ENCODE measurements around the gene RFWD3. TPM values are rescaled to one million over a fixed set of nuclear protein-coding genes. Genes with fewer than 3 reads are reported as not detected.
"Not testable (repeated sequence)": the region's sequence is repeated elsewhere in the genome, so short reads cannot be mapped to it uniquely, and the experiment has no call there.

RFWD3 gene
- polyA plus RNA-seq, 6 donors from 2014 or later, result 12.7 to 40.9 (median 23.7) TPM

- Mint-ChIP-seq H3K27me3 (no peaks in the 10 kb centered on the region), H3K27ac (peak overlapping the region in 3 of 6 donors; percentile 24 to 49 (median 44)), H3K4me3 (no peak overlapping the region), H3K36me3 (peaks cover 8 to 11% of the 10 kb centered on the region in 2 donors), H3K4me1 (peaks cover 22 to 59% (median 37%) of the 10 kb centered on the region in 3 donors), H3K9me3 (no peaks in the 10 kb centered on the region)
- ATAC-seq (ENCODE audit: low read depth in 2 of 2), result no peak
- DNase-seq, result no peak
These were observed 12.1 kb downstream of the RFWD3 start for GRCh38 chr16:74654536-74655050.

GRCh38 chr16:74652883-74653282, 13.8 kb downstream of the RFWD3 start:
- Mint-ChIP-seq H3K4me1 (peaks cover 14 to 42% (median 23%) of the 10 kb centered on the region in 3 donors), H3K27ac (peak overlapping the region in 3 of 6 donors; percentile 20 to 86 (median 34))
- H3K36me3 Mint-ChIP-seq; H3K4me3 Mint-ChIP-seq; H3K27me3 Mint-ChIP-seq; ATAC-seq (ENCODE audit: low read depth in 2 of 2); H3K9me3 Mint-ChIP-seq; DNase-seq: not testable (repeated sequence)

DNA sequence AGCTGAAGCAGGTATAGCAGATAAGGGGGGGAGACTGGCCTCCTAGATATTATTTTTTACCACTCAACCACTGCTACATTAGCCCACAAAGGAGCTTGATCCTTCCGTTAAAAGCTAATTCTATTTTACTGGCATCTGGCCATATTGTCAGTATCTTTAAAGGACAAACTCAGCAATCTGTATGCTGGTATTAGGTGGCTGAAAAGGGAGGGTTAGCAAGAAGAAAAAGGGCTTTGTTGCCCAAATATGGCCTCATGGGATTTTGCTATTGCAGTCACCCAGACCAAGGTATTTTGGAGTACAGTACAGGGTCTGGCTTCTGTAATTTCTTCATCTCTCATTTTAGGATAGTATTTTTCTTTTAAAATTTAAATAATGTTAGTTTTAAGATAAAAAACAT, 14.4 kb downstream of the RFWD3 start:
- Mint-ChIP-seq H3K9me3 (no peaks in the 10 kb centered on the region), H3K36me3 (peaks cover 5 to 8% of the 10 kb centered on the region in 2 donors), H3K4me1 (peaks cover 13 to 37% (median 23%) of the 10 kb centered on the region in 3 donors), H3K4me3 (no peak overlapping the region), H3K27me3 (no peaks in the 10 kb centered on the region), H3K27ac (peak overlapping the region in 2 of 6 donors; percentile 67 to 79)
- DNase-seq, result no peak
- no peak for ATAC-seq (ENCODE audit: low read depth in 2 of 2)

DNA sequence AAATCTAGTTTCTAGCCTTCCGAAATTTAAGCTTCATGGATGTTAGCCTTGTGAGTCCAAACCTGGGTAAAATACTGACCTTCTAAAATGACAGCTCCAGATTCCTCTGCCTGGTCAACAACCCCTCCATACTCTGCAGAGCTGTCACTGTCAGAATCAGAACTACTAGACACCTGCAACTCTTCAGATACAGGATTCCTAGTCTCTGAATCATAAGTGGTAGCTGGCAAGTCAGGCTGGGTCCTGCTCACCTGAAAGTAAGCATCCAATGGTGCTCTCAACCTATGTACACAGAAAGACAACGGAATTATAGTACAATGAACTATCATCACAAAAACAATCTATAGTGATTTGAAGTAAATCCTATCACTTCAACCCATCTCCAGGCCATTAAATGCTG, 14.8 kb downstream of the RFWD3 start:
- H3K36me3 Mint-ChIP-seq, result peaks cover 5 to 8% of the 10 kb centered on the region in 2 donors
- H3K27ac Mint-ChIP-seq, result peak overlapping the region in 2 of 6 donors; percentile 67 to 79
- no peaks in the 10 kb centered on the region for H3K9me3 Mint-ChIP-seq
- H3K4me1 Mint-ChIP-seq, result peaks cover 11 to 33% (median 20%) of the 10 kb centered on the region in 3 donors
- no peak overlapping the region for H3K4me3 Mint-ChIP-seq
- ATAC-seq (ENCODE audit: low read depth in 2 of 2), result no peak
- H3K27me3 Mint-ChIP-seq, result no peaks in the 10 kb centered on the region
- DNase-seq, result no peak

- no peak for DNase-seq
- no peaks in the 10 kb centered on the region for H3K9me3 Mint-ChIP-seq
- H3K27ac Mint-ChIP-seq, result peak overlapping the region in 1 of 6 donors; percentile 45
- H3K4me1 Mint-ChIP-seq, result peaks cover 9 to 27% (median 15%) of the 10 kb centered on the region in 3 donors
- no peak for ATAC-seq (ENCODE audit: low read depth in 2 of 2)
- peak overlapping the region in 2 of 8 donors; percentile 7 to 41 for H3K4me3 Mint-ChIP-seq
- peaks cover 5 to 8% of the 10 kb centered on the region in 2 donors for H3K36me3 Mint-ChIP-seq
- H3K27me3 Mint-ChIP-seq, result no peaks in the 10 kb centered on the region
These were observed 15.6 kb downstream of the RFWD3 start for GRCh38 chr16:74650966-74651567.

DNA sequence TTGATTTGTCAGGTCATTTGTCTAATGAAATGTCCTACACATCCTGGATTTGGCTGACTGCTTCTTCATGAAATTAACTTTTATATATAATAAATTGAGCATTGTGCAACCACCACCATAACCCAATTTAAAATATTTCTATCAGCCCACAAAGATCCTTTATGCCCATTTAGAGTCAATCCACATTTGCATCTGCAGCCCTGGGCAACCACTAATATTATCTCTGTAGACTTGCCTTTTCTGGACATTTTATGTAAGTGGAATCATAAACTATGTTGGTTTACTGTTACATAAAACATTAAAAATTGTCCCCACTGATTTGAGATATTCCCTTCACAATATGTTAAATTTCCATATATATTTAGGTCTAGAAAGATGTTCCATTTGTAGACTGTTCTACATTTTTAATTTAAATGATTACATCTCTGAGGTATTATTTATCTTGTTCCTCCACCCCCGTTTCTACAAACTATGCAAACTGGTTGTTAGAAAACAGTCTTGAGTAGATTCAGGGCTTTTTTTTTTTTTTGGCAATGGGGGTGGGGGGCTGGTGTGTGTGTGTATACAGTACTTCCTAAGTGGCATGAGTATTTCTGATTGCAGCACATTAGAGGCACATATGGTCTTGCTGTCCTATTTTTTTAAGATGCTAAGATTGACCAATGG, 16.7 kb downstream of the RFWD3 start:
- Mint-ChIP-seq H3K36me3 (peaks cover 5 to 8% of the 10 kb centered on the region in 2 donors), H3K27ac (no peak overlapping the region), H3K4me1 (peaks cover 9 to 17% (median 15%) of the 10 kb centered on the region in 3 donors), H3K9me3 (no peaks in the 10 kb centered on the region), H3K27me3 (no peaks in the 10 kb centered on the region), H3K4me3 (no peak overlapping the region)
- DNase-seq (no peak), ATAC-seq (ENCODE audit: low read depth in 2 of 2) (no peak)

DNA sequence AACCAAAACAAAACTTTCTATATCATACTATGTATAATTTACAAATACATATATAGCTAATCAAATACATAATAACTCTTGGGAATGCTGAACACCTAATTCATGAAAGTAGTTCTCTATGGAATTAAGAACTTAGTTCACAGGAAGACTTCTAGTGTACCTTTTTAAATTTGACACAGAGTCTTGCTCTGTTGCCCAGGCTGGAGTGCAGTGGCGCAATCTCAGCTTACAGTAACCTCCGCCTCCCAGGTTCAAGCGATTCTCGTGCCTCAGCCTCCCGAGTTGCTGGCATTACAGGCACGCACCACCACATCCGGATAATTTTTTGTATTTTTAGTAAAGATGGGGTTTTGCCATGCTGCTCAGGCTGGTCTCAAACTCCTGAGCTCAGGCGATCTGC, 24.7 kb downstream of the RFWD3 start:
- Mint-ChIP-seq H3K36me3 (peaks cover 0 to 5% of the 10 kb centered on the region in 2 donors), H3K4me1 (no peaks in the 10 kb centered on the region), H3K27ac (peak overlapping the region in 1 of 6 donors; percentile 18), H3K4me3 (no peak overlapping the region), H3K27me3 (no peaks in the 10 kb centered on the region), H3K9me3 (no peaks in the 10 kb centered on the region)
- DNase-seq (no peak), ATAC-seq (ENCODE audit: low read depth in 2 of 2) (no peak)

- H3K36me3 Mint-ChIP-seq, result no peaks in the 10 kb centered on the region
- H3K27ac Mint-ChIP-seq, result peak overlapping the region in 3 of 6 donors; percentile 25 to 71 (median 69)
These were observed 28.8 kb downstream of the RFWD3 start for GRCh38 chr16:74637742-74638453.

DNA sequence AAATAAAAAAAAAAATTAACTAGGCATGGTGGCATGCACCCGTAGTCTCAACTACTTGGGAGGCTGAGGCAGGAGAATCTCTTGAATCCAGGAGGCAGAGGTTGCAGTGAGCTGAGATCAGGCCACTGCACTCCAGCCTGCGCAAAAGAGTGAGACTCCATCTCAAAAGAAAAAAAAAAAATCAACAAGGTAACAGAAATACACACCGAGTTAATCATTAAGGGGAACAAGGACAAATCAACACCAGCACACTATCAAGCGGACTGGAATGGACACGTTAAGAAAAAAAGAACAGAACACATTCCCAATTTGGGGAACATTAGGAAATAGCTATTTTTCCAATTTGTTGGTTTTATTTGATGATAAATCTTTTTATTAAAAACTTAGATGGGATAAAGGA, 31.4 kb downstream of the RFWD3 start:
- no peak overlapping the region for H3K4me3 Mint-ChIP-seq
- ATAC-seq (ENCODE audit: low read depth in 2 of 2) (no peak), DNase-seq (no peak)
- H3K4me1 Mint-ChIP-seq, result no peaks in the 10 kb centered on the region
- H3K27me3 Mint-ChIP-seq, result no peaks in the 10 kb centered on the region
- H3K27ac Mint-ChIP-seq, result peak overlapping the region in 1 of 6 donors; percentile 79
- no peaks in the 10 kb centered on the region for H3K9me3 Mint-ChIP-seq
- no peaks in the 10 kb centered on the region for H3K36me3 Mint-ChIP-seq

More at GRCh38 chr16:74637742-74638453, 28.8 kb downstream of the RFWD3 start:
- Mint-ChIP-seq H3K4me1 (no peaks in the 10 kb centered on the region), H3K9me3 (no peaks in the 10 kb centered on the region), H3K27me3 (no peaks in the 10 kb centered on the region), H3K4me3 (no peak overlapping the region)
- ATAC-seq (ENCODE audit: low read depth in 2 of 2), result no peak
- DNase-seq, result no peak

DNA sequence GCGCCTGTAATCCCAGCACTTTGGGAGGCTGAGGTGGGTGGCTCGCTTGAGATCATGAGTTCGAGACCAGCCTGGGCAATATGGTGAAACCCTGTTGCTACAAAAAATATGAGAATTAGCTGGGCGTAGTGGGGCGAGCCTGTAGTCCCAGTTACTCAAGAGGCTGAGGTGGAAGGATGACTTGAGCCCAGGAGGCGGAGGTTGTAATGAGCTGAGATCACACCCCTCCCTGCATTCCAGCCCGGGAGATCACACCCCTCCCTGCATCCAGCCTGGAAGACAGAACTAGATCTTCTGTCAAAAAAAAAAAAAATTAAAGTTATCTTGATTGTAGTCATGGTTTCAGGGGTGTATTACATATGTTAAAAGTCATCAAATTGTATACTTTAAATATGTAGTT, 33.0 kb downstream of the RFWD3 start:
- DNase-seq (no peak), ATAC-seq (ENCODE audit: low read depth in 2 of 2) (no peak)
- H3K36me3 Mint-ChIP-seq, result peaks cover 0 to 5% of the 10 kb centered on the region in 2 donors
- no peaks in the 10 kb centered on the region for H3K27me3 Mint-ChIP-seq
- peak overlapping the region in 2 of 6 donors; percentile 20 to 57 for H3K27ac Mint-ChIP-seq
- H3K9me3 Mint-ChIP-seq, result no peaks in the 10 kb centered on the region
- no peak overlapping the region for H3K4me3 Mint-ChIP-seq
- H3K4me1 Mint-ChIP-seq, result no peaks in the 10 kb centered on the region

- Mint-ChIP-seq H3K4me1 (peaks cover 0 to 3% (median 0%) of the 10 kb centered on the region in 3 donors), H3K4me3 (no peak overlapping the region), H3K9me3 (no peaks in the 10 kb centered on the region), H3K27me3 (no peaks in the 10 kb centered on the region), H3K36me3 (peaks cover 14 to 20% of the 10 kb centered on the region in 2 donors), H3K27ac (peak overlapping the region in 3 of 6 donors; percentile 11 to 78 (median 22))
- DNase-seq (no peak), ATAC-seq (ENCODE audit: low read depth in 2 of 2) (no peak)
These were observed 39.0 kb downstream of the RFWD3 start for GRCh38 chr16:74627506-74628220.

DNA sequence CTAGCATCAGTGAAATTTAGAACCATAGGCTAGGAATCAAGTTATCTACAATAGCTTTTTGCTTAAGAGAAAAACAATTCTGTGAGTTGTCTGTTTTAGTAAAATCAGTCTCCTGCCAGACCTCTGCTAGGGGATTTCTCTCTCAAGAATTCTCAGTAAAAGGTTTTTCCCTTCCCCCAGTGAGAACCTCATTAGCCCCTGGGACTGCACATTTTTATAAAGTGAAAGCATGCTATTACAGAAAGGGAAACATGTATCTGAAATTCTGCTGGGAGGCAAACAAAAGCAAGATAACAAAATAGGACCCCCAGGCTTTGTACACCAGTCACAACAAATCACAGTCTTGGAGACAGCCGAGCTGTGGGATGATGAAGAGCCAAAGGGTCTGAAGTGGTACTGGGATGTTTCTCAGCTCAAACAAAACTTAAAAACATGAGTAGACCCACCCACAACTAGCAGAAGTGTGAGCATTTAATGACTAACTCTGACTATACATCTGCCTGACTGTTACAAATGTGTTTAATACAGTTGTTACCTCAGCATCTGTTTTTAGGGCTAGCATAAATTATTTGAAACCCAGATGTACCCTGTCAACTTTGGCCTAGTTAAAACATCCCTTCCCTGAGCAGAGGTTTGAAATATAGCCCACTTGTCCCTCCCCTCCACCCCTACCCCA, 39.8 kb downstream of the RFWD3 start:
- ATAC-seq (ENCODE audit: low read depth in 2 of 2) (no peak), DNase-seq (no peak)
- Mint-ChIP-seq H3K4me1 (peaks cover 0 to 3% (median 0%) of the 10 kb centered on the region in 3 donors), H3K4me3 (no peak overlapping the region), H3K27ac (peak overlapping the region in 3 of 6 donors; percentile 32 to 83 (median 39)), H3K36me3 (peaks cover 14 to 20% of the 10 kb centered on the region in 2 donors), H3K9me3 (no peaks in the 10 kb centered on the region), H3K27me3 (no peaks in the 10 kb centered on the region)

Measured in naive B cell (primary cell).